Measurements from ENCODE around the gene SCN10A.

The SCN10A gene

GRCh38 chr3:38835939-38836338, 19.9 kb upstream of the SCN10A start:
- TF ChIP-seq CTCF (IDR thresholded peaks at IDR 0.05; ENCODE audit: insufficient read depth, low read depth, low read length, missing control alignments) = no peak
- no peak for DNase-seq (ENCODE audit: low read depth)
- H3K4me3 ChIP-seq (ENCODE audit: low read depth, low read length) = no peak overlapping the region

GRCh38 chr3:38834717-38835116, 18.7 kb upstream of the SCN10A start:
- no peak overlapping the region for H3K4me3 ChIP-seq (ENCODE audit: low read depth, low read length)
- no peak for TF ChIP-seq CTCF (IDR thresholded peaks at IDR 0.05; ENCODE audit: insufficient read depth, low read depth, low read length, missing control alignments)
- DNase-seq (ENCODE audit: low read depth) = no peak

- H3K4me3 ChIP-seq (ENCODE audit: low read depth, low read length) = no peak overlapping the region
- TF ChIP-seq CTCF (IDR thresholded peaks at IDR 0.05; ENCODE audit: insufficient read depth, low read depth, low read length, missing control alignments) = no peak
- no peak for DNase-seq (ENCODE audit: low read depth)
These were observed 18.1 kb upstream of the SCN10A start for GRCh38 chr3:38834110-38834509.

- TF ChIP-seq CTCF (IDR thresholded peaks at IDR 0.05; ENCODE audit: insufficient read depth, low read depth, low read length, missing control alignments) = no peak
- DNase-seq (ENCODE audit: low read depth) = no peak
- no peak overlapping the region for H3K4me3 ChIP-seq (ENCODE audit: low read depth, low read length)
These were observed 13.4 kb upstream of the SCN10A start for GRCh38 chr3:38829404-38829803.

GRCh38 chr3:38828681-38829080, 12.7 kb upstream of the SCN10A start:
- no peak for TF ChIP-seq CTCF (IDR thresholded peaks at IDR 0.05; ENCODE audit: insufficient read depth, low read depth, low read length, missing control alignments)
- no peak for DNase-seq (ENCODE audit: low read depth)

GRCh38 chr3:38827791-38828190, 11.8 kb upstream of the SCN10A start:
- DNase-seq (ENCODE audit: low read depth) = no peak
- H3K4me3 ChIP-seq (ENCODE audit: low read depth, low read length) = no peak overlapping the region

More at GRCh38 chr3:38828681-38829080, 12.7 kb upstream of the SCN10A start:
- H3K4me3 ChIP-seq (ENCODE audit: low read depth, low read length) = no peak overlapping the region

More at GRCh38 chr3:38827791-38828190, 11.8 kb upstream of the SCN10A start:
- no peak for TF ChIP-seq CTCF (IDR thresholded peaks at IDR 0.05; ENCODE audit: insufficient read depth, low read depth, low read length, missing control alignments)
